Heart right ventricle (tissue), 16 donors: ENCODE data around the gene SPTLC3. TPM values are rescaled to one million over a fixed set of nuclear protein-coding genes. Genes with fewer than 3 reads are reported as not detected.
A peak's percentile ranks its signal among the peaks of the same experiment; 100 is the strongest.

ENCODE experiments used
- ATAC-seq, 8 donors: fragments of 200-7000 bp; cut with Tn5 transposase; one replicate each; pipeline ENCODE4 v1.9.1; 2020; ENCODE audit warnings: mild to moderate bottlenecking in 8 of 8, moderate library complexity in 8 of 8, moderate number of reproducible peaks in 1 of 8
- DNase-seq, 2 donors: peaks; one replicate each; pipeline ENCODE4 v3.0.0-alpha.2; 2020
- H3K27ac ChIP-seq, 10 donors: fragments of 200-600 bp; sonication (generic) in 2 of 10; one replicate each; pipeline versions ENCODE4 v1.5.0 to v1.8.0; 2020 to 2022; ENCODE audit warnings: mild to moderate bottlenecking in 3 of 10
- H3K27me3 ChIP-seq, 7 donors: fragments of 200-600 bp; one replicate each; pipeline ENCODE4 v1.8.0; 2021 to 2022; ENCODE audit warnings: mild to moderate bottlenecking in 2 of 7
- H3K36me3 ChIP-seq, 9 donors: fragments of 200-600 bp; sonication (generic) in 1 of 9; one replicate each; pipeline versions ENCODE4 v1.5.0 to v1.8.0; 2020 to 2022; ENCODE audit warnings: mild to moderate bottlenecking in 2 of 9
- H3K4me1 ChIP-seq, 9 donors: fragments of 200-600 bp; sonication (generic) in 1 of 9; one replicate each; pipeline versions ENCODE4 v1.5.0 to v1.8.0; 2020 to 2022; ENCODE audit warnings: mild to moderate bottlenecking in 4 of 9
- H3K4me3 ChIP-seq, 10 donors: fragments of 200-600 bp; sonication (generic) in 2 of 10; one replicate each; pipeline versions ENCODE4 v1.5.0 to v1.8.0; 2020 to 2022; ENCODE audit warnings: mild to moderate bottlenecking in 7 of 10, moderate library complexity in 2 of 10
- H3K9me3 ChIP-seq, 11 donors: fragments of 200-600 bp in 10 of 11; sonication (generic) in 2 of 11; one replicate each; pipeline versions ENCODE4 v1.5.0 to v1.8.0; 2013 to 2022; ENCODE audit warnings: mild to moderate bottlenecking in 2 of 11, control low read depth in 1 of 11, moderate library complexity in 1 of 11
- whole genome bisulfite sequencing, 2 donors: extraction: QIAGEN DNeasy Blood & Tissue Kit; methylation state at CpG; one replicate each; pipeline ENCODE4 v1.1.7; 2013; ENCODE audit warnings: inconsistent platforms in 1 of 2; 5-methylcytosine and 5-hydroxymethylcytosine counted together
- intact Hi-C, 10 donors: fragments of 100-400 bp; cut with DNase I; formaldehyde crosslinking; loops; one replicate each; pipeline versions ENCODE4 v1.11.1 to v1.14.2; 2022
- polyA plus RNA-seq, 2 donors: library from polyadenylated mRNA; stranded (reverse); fragments of 200-250 nt; gene quantifications; one replicate each; pipeline ENCODE4 v1.2.3, GENCODE V29; 2013
- total RNA-seq, 10 donors: library from RNA; stranded (reverse); fragmentation: NEBNext Ultra II Directional in 3 of 10; extraction: Animal tissue kit (Norgen Biotek cat#: 25700) in 3 of 10; gene quantifications; one replicate each; pipeline versions ENCODE4 v1.2.1 to v1.2.4, GENCODE V29; 2021 to 2023
- TF ChIP-seq, protein P1 (sequence below), 9 donors: fragments of 200-600 bp; sonication (generic) in 2 of 9; IDR thresholded peaks; one replicate each; pipeline versions ENCODE4 v1.5.0 to v1.8.0; 2021 to 2022; ENCODE audit warnings: antibody characterized with exemption in 9 of 9, mild to moderate bottlenecking in 5 of 9, moderate library complexity in 1 of 9
- donor health status: Arrhythmogenic right ventricular cardiomyopathy.
- donor health status: ischemic (EF 13 %, LVEDD 7.1; RV severe dilation, severe dysfunction).
- donor health status: healthy with polysubstance abuse.
- donor health status: DM: no; HTN: yes; CAD: no.
- donor health status: DM: no; HTN: no; CAD: no.
- donor health status: ischemic (EF 25% LVEDD 6.9; RV normal size, moderate dysfunction).
- donor health status: ischemic (EF 25% LVEDD 5.7; RV mildly dilated, moderate dysfunction).
- donor health status: healthy.
- donor health status: DM: yes; HTN: yes; CAD: no.
- donor health status: Ischemic cardiomyopathy.
- donor health status: ischemic (EF 35%, LVEDD 5.7; RV mildly dilated, moderate dysfunction).
- donor health status: nonischemic (EF 11% LVEDD 7.7; RV severe dilation, severe dysfunction).
- donor health status: DM: yes; HTN: yes; CAD: no.
- donor health status: PGD.
- donor health status: ischemic (EF 29% LVEDD 5.4; RV normal size, mild dysfunction).
- donor health status: nonischemic (EF 23%, LVEDD 6.1; RV moderate dilation, normal function).

SPTLC3 gene
- total and polyA plus RNA-seq, 12 donors, result 0.45 to 8.4 (median 3.5) TPM

DNA sequence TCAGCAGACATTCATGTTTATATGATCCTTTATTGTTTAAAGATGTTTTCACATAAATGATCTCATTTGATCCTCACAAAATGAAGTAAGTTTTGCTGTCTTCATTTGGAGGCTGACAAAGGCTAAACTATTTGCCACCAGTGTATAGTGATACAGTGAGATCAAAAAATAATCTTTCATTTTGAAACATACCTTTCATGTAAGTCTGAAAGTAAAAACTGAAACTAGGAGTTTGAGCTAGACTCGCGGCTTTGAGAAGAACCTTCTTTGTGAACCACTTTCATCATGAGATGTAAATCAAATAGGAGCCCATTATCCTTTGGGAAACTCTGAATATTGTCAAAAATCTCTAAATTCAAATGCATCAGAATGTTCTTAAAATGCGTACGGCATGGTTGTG, 40.3 kb upstream of the SPTLC3 start:
- intact Hi-C loops, result loop anchor here in 4 of 10 donors (5.0 kb wide), 1 partner anchor 41 kb away; no protein-coding TSS in a partner anchor
- Histone ChIP-seq H3K36me3 (no peaks in the 10 kb centered on the region), H3K4me3 (no peak overlapping the region), H3K27me3 (no peaks in the 10 kb centered on the region), H3K9me3 (no peaks in the 10 kb centered on the region), H3K27ac (no peak overlapping the region), H3K4me1 (no peaks in the 10 kb centered on the region)
- ATAC-seq (no peak), DNase-seq (no peak)
- TF ChIP-seq, protein P1, sequence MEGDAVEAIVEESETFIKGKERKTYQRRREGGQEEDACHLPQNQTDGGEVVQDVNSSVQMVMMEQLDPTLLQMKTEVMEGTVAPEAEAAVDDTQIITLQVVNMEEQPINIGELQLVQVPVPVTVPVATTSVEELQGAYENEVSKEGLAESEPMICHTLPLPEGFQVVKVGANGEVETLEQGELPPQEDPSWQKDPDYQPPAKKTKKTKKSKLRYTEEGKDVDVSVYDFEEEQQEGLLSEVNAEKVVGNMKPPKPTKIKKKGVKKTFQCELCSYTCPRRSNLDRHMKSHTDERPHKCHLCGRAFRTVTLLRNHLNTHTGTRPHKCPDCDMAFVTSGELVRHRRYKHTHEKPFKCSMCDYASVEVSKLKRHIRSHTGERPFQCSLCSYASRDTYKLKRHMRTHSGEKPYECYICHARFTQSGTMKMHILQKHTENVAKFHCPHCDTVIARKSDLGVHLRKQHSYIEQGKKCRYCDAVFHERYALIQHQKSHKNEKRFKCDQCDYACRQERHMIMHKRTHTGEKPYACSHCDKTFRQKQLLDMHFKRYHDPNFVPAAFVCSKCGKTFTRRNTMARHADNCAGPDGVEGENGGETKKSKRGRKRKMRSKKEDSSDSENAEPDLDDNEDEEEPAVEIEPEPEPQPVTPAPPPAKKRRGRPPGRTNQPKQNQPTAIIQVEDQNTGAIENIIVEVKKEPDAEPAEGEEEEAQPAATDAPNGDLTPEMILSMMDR (IDR thresholded peaks at IDR 0.05), result no peak
- WGBS, 2 donors, result 91 to 95% methylated on average over 4 of the region's 4 CpGs

DNA sequence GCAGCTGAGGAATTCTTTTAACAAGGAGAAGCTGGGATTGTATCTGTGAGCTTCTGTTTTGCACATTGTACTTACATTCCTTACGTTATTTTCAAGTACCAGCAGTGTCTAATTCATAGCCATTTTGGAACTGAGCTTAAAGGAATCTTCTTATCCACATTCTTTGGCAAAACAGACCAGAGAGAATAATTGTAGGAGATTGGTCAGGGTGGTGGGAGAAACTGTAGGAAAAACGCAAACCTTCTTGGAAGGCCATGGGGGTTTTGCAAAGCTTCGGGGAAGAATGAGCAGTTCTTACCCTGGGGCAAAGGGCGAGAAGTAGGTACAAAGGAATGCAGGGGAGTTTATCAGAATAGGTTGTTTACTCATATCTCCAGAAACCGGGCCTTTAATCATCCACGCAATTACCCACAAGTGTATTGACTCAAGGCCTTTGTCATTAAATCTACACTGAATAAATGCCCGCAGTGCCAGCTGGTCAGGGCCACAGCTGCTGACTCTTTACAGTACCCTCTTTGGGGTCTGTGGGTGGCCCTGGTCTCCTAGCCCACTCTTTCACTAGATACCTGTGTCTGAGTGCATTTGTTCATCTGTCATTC, 39.6 kb upstream of the SPTLC3 start:
- WGBS, 2 donors, result 77 to 88% methylated on average over 7 of the region's 7 CpGs
- intact Hi-C loops, result loop anchor here in 4 of 10 donors (5.0 kb wide), 1 partner anchor 42 kb away; no protein-coding TSS in a partner anchor
- Histone ChIP-seq H3K4me1 (no peaks in the 10 kb centered on the region), H3K4me3 (no peak overlapping the region), H3K27me3 (no peaks in the 10 kb centered on the region), H3K27ac (no peak overlapping the region), H3K9me3 (no peaks in the 10 kb centered on the region), H3K36me3 (no peaks in the 10 kb centered on the region)
- TF ChIP-seq, protein P1 (IDR thresholded peaks at IDR 0.05), result no peak
- DNase-seq (no peak), ATAC-seq (no peak)

DNA sequence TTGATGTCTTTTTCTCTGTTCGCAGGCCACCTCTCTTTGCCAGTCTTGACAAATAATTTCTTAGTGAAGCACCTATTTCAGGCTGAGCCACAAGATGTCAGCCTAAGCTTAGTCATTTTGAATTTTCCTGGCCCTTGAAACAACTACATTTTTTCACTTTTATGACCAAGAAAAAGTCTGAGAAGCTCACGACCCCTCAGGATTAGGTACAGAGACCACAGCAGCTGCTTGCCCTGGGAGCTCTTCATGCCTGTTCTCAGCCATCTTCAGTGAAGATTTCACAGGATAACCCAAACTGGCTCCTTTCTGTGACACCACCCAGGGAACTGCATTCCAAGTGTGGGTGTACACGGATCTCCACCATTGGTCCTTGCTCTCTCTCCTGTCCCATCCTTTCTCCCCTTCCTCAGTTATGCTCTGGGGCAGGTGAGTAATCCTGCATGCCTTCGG, 38.4 kb upstream of the SPTLC3 start:
- Histone ChIP-seq H3K27me3 (no peaks in the 10 kb centered on the region), H3K4me3 (no peak overlapping the region), H3K36me3 (no peaks in the 10 kb centered on the region), H3K9me3 (no peaks in the 10 kb centered on the region), H3K27ac (no peak overlapping the region), H3K4me1 (no peaks in the 10 kb centered on the region)
- TF ChIP-seq, protein P1 (IDR thresholded peaks at IDR 0.05), result peak in 8 of 9 donors; percentile 18 to 71 (median 61)
- ATAC-seq (peak in 4 of 8 donors; percentile 38 to 54 (median 43)), DNase-seq (peak in 1 of 2 donors; percentile 6)
- 45 to 55% methylated on average over 4 of the region's 4 CpGs for WGBS, 2 donors
- intact Hi-C loops, result loop anchor here in 9 of 10 donors (1.0 to 5.0 kb wide), 6 partner anchors 132 to 332 kb away; no protein-coding TSS in a partner anchor

DNA sequence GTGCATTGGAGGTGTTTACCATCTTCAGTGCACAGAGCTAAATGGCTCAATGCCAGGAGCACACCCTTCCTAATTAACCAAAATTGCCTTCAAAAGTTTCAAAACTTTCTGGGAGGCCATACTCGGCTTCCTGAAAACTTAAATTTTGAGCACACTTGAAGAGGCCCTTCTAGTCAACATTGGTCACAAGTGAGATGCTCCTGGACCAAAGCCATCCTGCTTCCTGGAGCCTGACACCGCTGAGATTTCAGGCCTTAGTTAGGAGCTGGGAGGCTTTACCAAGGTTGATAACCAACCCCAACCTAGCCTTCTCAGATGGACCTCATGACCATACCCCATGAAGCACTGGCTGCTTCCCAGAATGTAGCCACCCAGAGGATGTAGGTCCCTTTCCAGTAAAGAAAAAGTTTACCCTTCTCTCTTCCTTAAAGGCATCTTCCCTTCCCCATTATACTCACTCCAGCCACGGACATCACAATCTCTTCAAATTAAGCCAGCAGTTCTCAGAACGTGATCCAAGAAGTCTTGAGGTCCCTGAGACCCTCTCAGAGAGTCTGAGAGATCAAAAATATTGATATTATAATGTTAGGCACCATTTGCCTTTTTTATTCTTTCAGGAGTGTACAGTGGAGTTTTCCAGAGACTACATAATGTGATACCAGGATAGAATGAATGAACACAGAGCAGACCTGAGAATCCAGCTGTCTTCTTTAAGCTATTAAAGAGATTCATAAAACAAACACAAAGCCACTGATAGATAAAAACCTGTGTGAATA, 32.8 kb upstream of the SPTLC3 start:
- ATAC-seq (no peak), DNase-seq (no peak)
- Histone ChIP-seq H3K9me3 (no peaks in the 10 kb centered on the region), H3K4me3 (no peak overlapping the region), H3K4me1 (no peaks in the 10 kb centered on the region), H3K27ac (no peak overlapping the region), H3K27me3 (no peaks in the 10 kb centered on the region), H3K36me3 (no peaks in the 10 kb centered on the region)
- WGBS, 2 donors, result 74 to 76% methylated on average over 4 of the region's 4 CpGs
- TF ChIP-seq, protein P1 (IDR thresholded peaks at IDR 0.05), result no peak
- intact Hi-C loops, result no loop called here
